ENCODE data around the gene IFT81.
"Not testable (repeated sequence)": the region's sequence is repeated elsewhere in the genome, so short reads cannot be mapped to it uniquely, and the experiment has no call there.

The IFT81 gene

GRCh38 chr12:110124269-110124995 is at the start of gene IFT81:
Gene IFT81, plus strand, starts transcription at chr12:110124357. Its CDS starts 3,024 bp downstream, at chr12:110127381.
- DNase-seq (ENCODE audit: low spot score) = peak; percentile 95

DNA sequence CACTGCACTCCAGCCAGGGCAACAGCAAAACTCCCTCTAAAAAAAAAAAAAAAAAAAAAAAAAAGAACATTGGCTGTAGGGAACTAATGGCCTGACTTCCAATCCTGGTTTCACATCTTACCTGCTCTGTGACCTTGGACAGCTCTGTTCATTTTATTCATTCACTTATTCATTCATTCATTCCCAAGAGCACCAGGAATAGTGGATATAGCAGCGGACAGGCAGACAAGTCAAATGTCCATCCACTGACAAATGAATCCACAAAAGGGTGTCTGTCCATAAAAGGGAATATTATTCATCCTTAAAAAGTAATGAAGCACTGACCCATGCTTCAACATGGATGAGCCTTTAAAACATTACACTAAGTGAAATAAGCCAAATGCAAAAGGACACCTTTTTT is 48.3 kb upstream of the IFT81 start:
- no peak for DNase-seq (ENCODE audit: low spot score)

DNA sequence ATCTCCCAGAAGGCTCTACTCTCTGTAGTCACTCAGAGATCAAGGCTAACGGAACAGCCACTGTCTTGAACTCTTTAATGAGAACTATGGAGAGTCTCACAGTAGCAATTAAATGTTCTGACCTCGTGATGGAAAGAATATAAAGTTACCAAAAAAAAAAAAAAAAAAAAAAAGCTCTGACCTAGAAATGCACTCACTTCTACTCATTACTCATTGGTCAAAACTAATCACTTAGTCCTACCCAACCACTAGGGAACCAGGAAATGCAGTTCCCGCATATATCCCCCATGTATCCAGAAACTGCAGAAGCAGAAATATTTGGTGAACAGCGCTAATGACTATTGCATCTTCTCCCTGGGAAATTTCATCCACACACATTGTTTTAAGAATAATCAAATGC is 46.4 kb upstream of the IFT81 start:
- no peak for DNase-seq (ENCODE audit: low spot score)

GRCh38 chr12:110079477-110080400 is 44.4 kb upstream of the IFT81 start:
- peak; percentile 95 for DNase-seq (ENCODE audit: low spot score)

GRCh38 chr12:110080410-110080809 is 43.7 kb upstream of the IFT81 start:
- DNase-seq (ENCODE audit: low spot score) = no peak

- no peak for DNase-seq (ENCODE audit: low spot score)
Measured at GRCh38 chr12:110084314-110085015, 39.7 kb upstream of the IFT81 start.

DNA sequence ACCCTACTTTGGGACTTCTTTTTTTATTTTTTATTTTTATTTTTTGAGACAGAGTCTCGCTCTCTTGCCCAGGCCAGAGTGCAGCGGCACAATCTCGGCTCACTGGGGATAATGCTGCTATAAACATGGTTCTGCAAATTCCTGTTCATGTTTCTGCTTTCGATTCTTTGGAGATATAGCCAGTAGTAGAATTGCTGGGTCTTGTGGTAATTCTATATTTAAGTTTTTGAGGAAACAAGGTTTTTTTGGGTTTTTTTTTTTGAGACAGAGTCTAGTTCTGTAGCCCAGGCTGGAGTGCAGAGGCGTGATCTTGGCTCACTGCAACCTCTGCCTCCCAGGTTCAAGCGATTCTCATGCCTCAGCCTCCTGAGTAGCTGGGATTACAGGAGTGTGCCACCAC is 35.9 kb upstream of the IFT81 start:
- DNase-seq (ENCODE audit: low spot score) = not testable (repeated sequence)

- peak; percentile 61 for DNase-seq (ENCODE audit: low spot score)
Measured at GRCh38 chr12:110088936-110089335, 35.2 kb upstream of the IFT81 start.

GRCh38 chr12:110090266-110091135 is 33.7 kb upstream of the IFT81 start:
- no peak for DNase-seq (ENCODE audit: low spot score)

- DNase-seq (ENCODE audit: low spot score) = no peak
Measured at GRCh38 chr12:110091136-110091711, 32.9 kb upstream of the IFT81 start.

GRCh38 chr12:110093631-110094311 is 30.4 kb upstream of the IFT81 start:
- DNase-seq (ENCODE audit: low spot score) = no peak

DNA sequence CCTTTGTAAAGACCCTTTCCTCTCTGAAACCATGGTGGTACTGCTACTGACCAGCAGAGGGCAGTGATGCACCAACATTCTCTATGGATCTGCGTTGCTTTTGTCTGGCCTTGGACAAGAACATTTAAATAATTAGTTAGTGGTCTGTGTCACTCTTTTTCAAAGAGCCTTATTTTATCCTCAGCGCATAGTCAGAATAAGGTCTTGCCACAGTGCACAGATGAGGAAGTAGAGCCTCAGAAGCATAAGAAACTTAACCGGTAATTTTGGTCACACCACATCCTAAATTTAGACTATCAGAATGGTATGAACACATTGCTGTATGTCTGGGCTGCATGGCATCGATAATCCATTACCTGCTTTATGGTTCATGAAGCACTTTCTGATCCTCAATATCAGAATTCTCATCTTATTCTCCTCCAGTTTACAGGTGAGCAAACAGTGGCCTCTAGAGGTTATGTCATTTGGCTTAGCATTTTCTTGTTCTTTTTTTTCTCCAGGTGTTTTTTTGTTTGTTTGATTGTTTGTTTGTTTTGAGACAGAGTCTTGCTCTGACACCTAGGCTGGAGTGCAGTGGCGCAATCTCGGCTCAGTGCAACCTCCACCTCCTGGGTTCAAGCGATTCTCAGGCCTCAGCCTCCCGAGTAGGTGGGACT is 23.7 kb upstream of the IFT81 start:
- DNase-seq (ENCODE audit: low spot score) = peak; percentile 91

DNA sequence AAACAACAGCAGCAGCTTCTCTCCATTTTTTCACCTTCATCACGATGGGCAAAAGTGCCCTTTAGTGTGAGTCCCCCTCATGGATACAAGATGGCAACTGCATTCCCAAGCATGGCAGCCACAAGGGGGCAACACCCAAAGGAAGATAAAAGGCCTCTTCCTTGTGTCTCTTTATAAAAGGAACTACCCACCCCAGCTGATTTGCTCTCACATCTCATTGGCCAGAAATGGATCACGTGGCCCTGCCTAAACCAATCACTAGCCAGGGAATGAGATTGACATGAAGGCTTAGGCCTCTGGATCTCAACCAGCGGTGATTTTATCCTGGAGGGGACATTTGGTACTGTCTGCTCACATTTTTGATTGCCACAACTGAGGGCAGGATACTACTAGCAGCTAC is 21.9 kb upstream of the IFT81 start:
- DNase-seq (ENCODE audit: low spot score) = no peak

DNA sequence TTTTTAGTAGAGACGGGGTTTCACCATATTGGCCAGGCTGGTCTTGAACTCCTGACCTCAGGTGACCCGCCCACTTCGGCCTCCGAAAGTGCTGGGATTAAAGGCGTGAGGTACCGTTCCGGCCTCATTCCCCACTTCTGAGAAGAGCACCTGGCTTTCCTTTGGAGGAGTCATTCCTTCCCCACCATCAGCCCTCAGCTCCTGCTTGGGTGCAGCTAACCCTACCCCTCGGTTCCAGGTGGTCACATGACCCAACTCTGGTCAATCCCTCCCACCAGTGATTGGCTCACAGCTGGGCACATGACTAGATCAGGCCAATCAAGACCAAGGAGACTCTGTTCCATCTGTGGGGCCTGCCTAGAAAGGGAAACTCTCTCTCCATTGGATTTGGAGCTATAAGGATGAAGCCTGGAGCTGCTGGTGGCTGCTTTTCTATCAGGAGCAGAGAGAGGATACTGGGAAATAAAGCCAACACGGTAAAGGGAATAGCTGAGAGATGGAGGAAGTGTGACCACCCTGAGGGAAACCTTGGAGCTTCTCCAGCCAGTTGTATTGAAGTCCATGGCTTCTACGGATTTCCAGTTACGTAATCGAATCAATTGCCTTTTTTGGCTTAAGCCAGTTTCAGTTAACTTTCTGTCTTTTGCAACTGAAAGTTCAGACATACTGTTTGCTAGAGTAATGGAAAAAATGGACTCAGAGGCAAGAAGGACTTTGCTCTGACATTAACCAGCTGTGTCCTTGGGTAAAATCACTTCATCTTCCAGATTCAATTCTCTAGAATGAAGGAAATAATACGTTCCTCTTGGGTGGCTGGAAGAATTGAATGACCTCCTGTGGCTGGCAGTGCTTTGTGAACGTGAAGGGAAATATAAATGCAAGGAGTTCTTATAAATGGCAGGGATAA is 19.7 kb upstream of the IFT81 start:
- DNase-seq (ENCODE audit: low spot score) = no peak

GRCh38 chr12:110105159-110105558 is 19.0 kb upstream of the IFT81 start:
- DNase-seq (ENCODE audit: low spot score) = no peak

DNA sequence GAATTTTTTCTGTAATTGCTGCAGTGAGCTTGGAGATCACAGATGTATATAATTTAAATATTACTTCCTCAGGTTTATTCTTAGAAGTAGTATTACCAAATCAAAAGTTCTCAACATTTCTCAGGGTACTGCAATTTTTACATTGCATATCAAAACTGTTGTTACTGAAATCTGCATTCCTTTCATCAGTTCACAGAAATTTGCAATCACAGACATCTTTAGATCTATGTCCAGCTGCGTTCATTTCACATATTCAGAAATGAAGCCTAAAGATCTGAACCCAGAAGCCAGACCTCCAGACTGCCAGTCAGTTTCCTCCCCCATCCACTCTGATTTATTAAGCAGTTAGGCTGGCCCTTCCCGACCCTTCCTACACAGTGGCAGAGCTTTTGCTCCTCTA is 18.2 kb upstream of the IFT81 start:
- DNase-seq (ENCODE audit: low spot score) = no peak

GRCh38 chr12:110107369-110108281 is 16.5 kb upstream of the IFT81 start:
- no peak for DNase-seq (ENCODE audit: low spot score)

All from Ammon's horn (tissue), 1 donor.